Stimulated activated naive CD4-positive, alpha-beta T cell (primary cell): ENCODE results near the gene HCAR3.

Experiments used
- DNase-seq, 6 experiments: peaks; one replicate each; lab custom pipeline; 2025; lab: John Stamatoyannopoulos, UW

The HCAR3 gene

GRCh38 chr12:122669397-122670070, 47.1 kb downstream of the HCAR3 start:
- DNase-seq: no peak

DNA sequence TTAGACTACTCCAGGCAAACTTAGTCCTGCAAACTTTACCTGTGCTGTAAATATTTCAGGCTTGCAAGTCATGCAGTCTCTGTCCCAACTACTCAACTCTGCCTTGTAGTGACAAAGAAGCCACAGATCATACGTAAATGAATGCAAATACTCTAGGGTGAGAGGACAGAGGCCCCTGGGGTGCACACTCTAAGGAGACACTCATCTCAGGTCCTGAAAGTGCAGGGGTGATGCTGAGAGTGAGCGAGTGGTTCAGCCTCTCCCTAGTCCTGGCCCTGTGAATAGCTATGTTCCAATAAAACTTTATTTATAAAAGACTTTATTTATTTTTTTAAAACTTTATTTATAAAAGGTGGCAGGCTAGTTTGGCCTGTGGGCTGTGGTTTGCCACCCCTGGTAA, 48.3 kb downstream of the HCAR3 start:
- no peak for DNase-seq

DNA sequence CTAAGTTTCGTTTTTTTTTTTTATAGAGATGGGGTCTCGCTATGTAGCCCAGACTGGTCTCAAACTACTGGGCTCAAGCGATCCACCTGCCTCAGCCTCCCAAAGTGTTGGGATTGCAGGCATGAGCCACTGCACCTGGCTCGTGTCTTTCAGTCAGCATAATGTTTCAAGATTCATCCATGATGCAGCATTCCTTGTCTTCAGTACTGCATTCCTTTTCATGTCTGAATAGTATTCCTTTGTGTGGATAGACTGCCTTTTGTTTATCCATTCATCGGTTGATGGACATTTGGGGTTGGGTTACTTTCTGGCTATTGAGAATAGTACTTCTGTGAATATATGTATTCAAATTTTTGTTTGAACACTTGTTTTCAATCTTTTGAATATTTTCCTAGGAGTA, 50.9 kb downstream of the HCAR3 start:
- no peak for DNase-seq

- DNase-seq: no peak
Measured at GRCh38 chr12:122665349-122665748, 51.3 kb downstream of the HCAR3 start.
